Astrocyte of the spinal cord (primary cell): ENCODE results near the gene NGF.
"Not testable (repeated sequence)": the region's sequence is repeated elsewhere in the genome, so short reads cannot be mapped to it uniquely, and the experiment has no call there.

Experiments
- DNase-seq: peaks from one replicate; pipeline ENCODE4 v3.0.0; 2011; ENCODE audit warnings: low read depth, low spot score
- H3K4me3 ChIP-seq: 2 replicates; pipeline ENCODE4 v1.5.1; 2011; ENCODE audit warnings: low read depth, mild to moderate bottlenecking, low read length, moderate library complexity
- in situ Hi-C: cut with HindIII; loops from 2 replicates; pipeline ENCODE4 v1.10.0; 2017; ENCODE audit warnings: low sequenced_read_pairs
- TF ChIP-seq, protein P1 (sequence below): IDR thresholded peaks from 2 replicates; pipeline ENCODE4 v1.5.1; 2012; ENCODE audit warnings: low read depth, mild to moderate bottlenecking, low read length, inconsistent platforms

Gene NGF

DNA sequence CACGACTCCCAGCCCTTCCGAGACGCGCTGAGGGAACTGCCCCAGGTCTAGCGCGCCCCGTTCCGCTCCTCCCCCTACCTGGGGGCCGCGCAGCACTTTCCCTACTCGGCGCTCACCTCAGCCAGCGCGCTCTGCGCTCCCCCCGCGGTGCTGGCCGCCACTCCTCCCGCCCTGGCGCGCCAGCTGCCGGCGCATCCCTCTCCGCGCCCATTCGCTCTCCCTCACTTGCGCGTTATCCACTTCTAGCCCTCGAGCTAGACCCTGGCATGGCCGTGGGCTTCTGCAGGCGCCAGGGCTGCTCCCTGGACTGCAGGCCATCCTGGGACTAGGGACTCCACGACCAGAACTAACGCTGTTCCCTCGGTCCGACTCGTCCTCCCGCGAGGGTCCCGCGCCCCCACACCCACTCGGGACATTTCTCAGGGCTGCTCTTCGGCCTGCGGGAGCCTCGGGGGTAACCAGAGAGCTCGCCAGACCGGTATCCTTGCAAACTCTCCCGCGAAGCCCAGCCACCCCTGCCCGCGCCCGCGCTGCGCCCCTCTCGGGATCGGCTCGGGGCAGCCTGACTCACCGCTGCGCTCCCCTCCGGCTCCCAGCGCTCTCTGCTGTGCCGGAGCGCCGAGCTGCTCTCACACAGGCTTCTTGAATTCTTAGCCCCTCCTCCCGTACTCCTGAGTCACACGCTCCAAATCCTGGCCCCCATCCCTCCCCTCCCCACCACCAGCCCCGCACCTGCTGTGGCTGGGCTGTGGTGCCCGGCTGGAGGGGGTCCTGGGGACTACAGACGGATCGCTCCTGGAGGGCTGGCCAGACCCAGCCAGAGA, at the start of gene NGF:
Gene NGF (minus strand): TSS at position 617 of the 824 bp plus-strand sequence. CDS start 51,454 bp downstream, outside the sequence.
- TF ChIP-seq, protein P1, sequence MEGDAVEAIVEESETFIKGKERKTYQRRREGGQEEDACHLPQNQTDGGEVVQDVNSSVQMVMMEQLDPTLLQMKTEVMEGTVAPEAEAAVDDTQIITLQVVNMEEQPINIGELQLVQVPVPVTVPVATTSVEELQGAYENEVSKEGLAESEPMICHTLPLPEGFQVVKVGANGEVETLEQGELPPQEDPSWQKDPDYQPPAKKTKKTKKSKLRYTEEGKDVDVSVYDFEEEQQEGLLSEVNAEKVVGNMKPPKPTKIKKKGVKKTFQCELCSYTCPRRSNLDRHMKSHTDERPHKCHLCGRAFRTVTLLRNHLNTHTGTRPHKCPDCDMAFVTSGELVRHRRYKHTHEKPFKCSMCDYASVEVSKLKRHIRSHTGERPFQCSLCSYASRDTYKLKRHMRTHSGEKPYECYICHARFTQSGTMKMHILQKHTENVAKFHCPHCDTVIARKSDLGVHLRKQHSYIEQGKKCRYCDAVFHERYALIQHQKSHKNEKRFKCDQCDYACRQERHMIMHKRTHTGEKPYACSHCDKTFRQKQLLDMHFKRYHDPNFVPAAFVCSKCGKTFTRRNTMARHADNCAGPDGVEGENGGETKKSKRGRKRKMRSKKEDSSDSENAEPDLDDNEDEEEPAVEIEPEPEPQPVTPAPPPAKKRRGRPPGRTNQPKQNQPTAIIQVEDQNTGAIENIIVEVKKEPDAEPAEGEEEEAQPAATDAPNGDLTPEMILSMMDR: no peak
- in situ Hi-C loops: no loop called here
- DNase-seq: peak; percentile 62
- peak within 1 kb of the TSS; percentile 63 for H3K4me3 ChIP-seq

DNA sequence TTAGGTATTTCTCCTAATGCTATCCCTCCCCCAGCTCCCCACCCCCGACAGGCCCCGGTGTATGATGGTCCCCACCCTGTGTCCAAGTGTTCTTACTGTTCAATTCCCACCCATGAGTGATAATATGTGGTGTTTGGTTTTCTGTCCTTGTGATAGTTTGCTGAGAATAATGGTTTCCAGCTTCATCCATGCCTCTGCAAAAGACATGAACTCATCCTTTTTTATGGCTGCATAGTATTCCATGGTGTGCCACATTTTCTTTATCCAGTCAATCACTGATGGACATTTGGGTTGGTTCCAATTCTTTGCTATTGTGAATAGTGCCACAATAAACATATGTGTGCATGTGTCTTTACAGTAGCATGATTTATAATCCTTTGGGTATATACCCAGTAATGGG, 45.4 kb upstream of the NGF start:
- DNase-seq, H3K4me3 ChIP-seq, in situ Hi-C loops: not testable (repeated sequence)

DNA sequence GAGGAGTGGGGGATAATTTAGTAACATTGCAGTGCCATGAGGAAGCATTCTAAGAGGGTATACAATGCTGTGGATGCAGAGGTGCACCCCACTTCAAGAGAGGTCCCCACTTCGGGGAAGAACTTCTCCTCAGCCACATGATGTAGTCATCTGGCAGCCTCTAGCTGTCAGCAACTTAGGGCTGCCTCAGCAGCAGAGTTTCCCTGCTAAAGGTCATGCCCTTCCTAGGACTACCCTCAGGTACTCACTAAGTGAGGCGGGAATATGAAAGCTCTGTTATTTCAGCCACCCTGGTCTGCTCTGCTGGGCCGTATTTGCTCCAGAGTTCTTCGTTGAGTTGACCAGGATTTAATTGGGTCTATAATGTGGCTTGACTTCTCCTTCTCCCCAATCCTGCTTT, 41.9 kb upstream of the NGF start:
- TF ChIP-seq, protein P1: no peak
- DNase-seq: no peak
- in situ Hi-C loops: no loop called here

DNA sequence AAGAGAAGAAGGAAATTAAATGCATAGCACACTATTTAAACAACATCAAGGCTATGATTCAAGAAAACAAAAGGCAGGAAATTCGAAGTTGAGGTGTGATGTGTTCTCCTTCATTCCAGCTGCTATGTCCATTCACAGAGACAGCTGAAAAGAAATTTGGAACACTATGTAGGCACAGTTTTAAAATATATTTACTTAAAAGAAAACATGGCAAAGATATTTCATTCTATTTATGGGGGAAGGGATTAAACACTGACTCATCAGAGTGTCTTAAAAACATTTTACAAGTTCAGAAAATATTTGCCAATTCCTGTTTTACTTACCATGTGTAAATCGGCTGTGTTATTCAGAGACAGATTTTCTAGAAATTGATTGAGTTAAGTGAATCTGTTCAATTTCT, 39.4 kb upstream of the NGF start:
- in situ Hi-C loops: no loop called here
- no peak overlapping the region for H3K4me3 ChIP-seq
- TF ChIP-seq, protein P1: no peak
- peak; percentile 29 for DNase-seq

More for the DNA sequence above, 41.9 kb upstream of the NGF start:
- no peak overlapping the region for H3K4me3 ChIP-seq

DNA sequence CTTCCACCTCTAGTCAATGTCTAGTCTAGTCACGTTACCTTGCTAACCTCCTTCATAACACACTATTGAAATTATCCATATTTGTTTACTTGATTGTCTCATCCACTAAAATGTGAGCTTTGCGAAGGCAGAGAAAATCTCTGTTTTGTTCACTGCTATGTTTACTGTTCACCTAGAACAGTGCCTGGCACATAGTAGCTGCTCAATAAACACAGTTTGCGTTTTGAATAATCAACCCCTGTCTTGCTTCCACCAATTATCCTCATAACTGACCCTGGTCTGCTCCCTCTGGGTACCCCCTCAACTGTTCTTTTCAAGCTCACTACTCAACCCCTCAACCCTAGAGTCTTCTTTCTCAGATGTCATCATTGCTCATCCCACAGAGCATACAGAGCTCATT, 36.5 kb upstream of the NGF start:
- DNase-seq: no peak
- H3K4me3 ChIP-seq: no peak overlapping the region
- in situ Hi-C loops: no loop called here
- TF ChIP-seq, protein P1: no peak

DNA sequence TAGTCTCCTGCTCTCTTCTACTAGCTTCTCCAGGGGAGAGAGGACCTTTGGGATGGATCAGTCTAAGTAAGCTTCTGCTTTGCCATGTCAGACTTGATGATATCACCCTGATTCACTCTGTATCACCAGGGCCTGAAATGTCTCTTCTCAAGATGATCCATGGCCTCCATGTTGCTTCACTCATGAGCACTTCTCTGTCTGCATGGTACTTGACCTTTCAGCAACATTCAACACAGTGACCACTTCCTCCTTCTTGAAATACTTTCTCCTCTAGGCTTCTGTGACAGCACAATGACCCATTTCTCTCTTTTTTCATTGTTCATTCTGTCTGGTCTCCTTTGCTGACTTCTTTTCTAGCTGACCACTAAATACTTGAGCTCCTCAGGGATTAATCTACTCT, 35.3 kb upstream of the NGF start:
- TF ChIP-seq, protein P1: no peak
- peak; percentile 60 for DNase-seq
- H3K4me3 ChIP-seq: no peak overlapping the region
- in situ Hi-C loops: no loop called here

DNA sequence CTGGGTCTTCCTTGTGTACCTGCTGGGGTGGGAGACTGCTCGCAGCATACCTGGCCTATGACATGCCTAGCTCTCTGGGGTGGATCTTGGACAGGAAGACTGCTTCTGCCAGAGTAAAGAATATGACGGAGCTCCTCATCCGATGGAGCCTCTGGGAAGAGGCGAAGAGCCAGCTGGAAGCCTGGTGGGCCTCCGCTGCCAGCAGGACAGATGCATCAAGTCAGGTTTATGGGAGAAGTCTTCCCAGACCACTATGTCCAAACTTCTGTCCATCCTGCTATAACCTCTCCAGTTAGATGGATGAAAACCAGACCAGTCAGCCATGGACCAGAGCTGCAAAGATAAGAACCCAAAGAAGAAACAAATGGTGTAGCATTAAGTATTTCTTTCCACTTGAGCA, 27.7 kb upstream of the NGF start:
- DNase-seq: no peak
- no peak overlapping the region for H3K4me3 ChIP-seq
- in situ Hi-C loops: no loop called here
- TF ChIP-seq, protein P1: no peak
